ENCODE results near the gene NHSL2.

DNA sequence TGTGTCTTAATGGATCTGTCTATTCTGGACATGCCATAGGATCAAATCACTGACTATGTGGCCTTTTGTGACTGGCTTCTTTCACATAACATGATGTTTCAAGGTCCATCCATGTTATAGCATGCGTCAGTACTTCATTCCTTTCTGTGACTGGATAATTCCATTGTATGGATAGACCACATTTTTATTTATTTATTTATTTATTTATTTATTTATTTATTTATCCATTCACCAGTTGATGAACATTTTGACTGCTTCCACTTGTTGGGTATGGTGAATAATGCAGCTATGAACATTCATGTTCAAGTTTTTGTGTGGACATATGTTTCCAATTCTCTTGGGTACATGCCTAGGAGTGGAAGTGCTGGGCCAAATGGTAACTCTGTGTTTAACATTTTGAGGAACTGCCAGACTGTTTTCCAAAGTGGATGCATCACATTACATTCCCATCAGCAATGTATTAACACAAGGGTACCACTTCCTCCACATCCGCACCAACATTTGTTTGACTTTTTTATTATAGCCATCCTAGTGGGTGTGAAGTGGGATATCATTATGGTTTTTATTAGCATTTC, 207.1 kb downstream of the NHSL2 start:
- TF ChIP-seq, protein P1, sequence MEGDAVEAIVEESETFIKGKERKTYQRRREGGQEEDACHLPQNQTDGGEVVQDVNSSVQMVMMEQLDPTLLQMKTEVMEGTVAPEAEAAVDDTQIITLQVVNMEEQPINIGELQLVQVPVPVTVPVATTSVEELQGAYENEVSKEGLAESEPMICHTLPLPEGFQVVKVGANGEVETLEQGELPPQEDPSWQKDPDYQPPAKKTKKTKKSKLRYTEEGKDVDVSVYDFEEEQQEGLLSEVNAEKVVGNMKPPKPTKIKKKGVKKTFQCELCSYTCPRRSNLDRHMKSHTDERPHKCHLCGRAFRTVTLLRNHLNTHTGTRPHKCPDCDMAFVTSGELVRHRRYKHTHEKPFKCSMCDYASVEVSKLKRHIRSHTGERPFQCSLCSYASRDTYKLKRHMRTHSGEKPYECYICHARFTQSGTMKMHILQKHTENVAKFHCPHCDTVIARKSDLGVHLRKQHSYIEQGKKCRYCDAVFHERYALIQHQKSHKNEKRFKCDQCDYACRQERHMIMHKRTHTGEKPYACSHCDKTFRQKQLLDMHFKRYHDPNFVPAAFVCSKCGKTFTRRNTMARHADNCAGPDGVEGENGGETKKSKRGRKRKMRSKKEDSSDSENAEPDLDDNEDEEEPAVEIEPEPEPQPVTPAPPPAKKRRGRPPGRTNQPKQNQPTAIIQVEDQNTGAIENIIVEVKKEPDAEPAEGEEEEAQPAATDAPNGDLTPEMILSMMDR (conservative IDR thresholded peaks at IDR 0.05; ENCODE audit: low read depth in 2 of 2), result no peak
- TF ChIP-seq EZH2phosphoT487 (IDR thresholded peaks at IDR 0.05; ENCODE audit: unreplicated experiment) (no peak), EZH2 (IDR thresholded peaks at IDR 0.05; ENCODE audit: low read depth, unreplicated experiment) (no peak)

Measured in GM23338 (cell line).